Fibroblast of skin of left biceps (primary cell): Measurements from ENCODE around the gene CSGALNACT2.

Experiments used
- DNase-seq, 2 experiments: peaks; one replicate each; pipeline ENCODE4 v3.0.0-alpha.2; 2013; ENCODE audit warnings: low read depth in 2 of 2

Gene CSGALNACT2

GRCh38 chr10:43202224-43202656 lies 64.0 kb downstream of the CSGALNACT2 start:
- DNase-seq = no peak

- no peak for DNase-seq
Measured at GRCh38 chr10:43202657-43203447, 64.6 kb downstream of the CSGALNACT2 start.

- no peak for DNase-seq
Measured at GRCh38 chr10:43203448-43204041, 65.3 kb downstream of the CSGALNACT2 start.

DNA sequence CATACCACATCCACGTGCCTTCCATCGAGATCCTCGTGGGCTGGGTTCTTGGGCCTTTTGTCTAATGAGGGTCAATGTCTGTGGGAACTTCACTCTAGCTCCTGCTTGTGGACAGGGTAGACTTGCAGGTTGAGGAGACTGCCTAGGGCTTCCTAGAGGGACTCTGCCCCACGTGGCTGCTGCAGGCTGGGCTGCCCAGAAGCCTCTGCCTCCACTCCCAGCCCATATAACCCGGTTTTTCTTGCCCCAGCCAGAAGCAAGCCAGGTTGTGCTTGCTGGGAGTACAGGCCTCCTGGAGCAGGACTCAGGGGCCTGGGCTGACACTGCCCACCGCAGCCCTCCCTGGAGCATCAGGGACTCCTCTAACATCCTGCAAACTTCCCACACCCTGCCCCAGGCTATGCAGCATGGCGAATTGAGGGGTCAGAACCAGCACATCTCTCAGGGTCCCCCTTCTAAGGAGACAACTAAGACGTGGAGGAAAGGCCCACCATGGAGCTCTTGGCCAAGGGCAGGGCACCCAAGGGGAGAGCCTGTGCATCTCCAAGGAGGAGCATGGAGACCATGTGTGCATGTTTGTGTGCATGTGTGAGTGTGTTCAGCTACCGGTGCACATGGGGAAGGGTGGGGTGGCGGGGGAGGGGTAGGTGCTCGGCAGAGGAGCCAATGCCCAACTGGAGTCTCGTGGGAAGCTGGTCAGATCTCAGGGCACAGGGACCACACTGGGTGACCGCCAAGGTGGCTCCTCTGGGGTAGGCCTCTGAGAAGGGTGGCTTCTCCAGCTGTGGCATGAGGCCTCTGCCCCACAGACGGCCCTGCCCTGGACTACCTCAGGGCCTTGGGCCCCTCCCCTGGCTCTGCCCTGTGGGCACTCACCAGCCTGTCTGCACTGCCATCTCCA lies 66.0 kb downstream of the CSGALNACT2 start:
- no peak for DNase-seq

DNA sequence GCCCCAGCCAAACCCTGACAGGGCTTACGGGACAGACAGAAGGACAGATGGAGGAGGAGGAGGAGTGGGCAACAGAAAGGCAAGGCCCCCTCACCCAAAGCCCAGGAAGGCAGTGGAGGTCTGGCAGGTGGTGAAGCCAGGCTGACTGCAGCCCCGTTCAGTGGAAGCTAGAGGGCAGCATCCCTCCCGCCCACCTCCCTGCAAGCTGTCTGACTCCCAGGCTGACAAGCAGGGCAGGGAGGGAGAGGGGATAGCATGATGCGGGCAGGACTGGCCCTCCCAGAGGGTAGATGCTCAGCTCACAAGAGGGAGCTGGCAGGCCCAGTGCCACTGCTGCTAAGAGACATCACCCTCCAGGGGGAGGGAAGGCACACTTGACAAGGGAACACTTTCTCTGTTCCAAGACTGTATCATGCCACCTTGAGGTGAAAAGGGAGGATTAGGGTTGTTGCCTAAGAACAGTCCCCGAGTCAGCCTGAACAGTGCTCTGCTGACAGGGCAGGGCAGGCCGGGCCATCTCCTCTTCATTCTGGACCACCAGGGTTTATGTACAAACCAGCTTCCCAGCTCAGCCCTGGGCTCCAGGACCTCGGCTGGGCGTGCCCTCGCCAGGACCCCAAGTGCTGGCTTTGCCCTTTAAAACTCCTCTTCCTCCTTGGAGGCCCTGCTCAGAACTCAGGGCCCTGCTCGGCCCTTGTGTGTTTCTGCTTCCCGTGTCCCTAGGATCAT lies 66.9 kb downstream of the CSGALNACT2 start:
- DNase-seq = no peak

DNA sequence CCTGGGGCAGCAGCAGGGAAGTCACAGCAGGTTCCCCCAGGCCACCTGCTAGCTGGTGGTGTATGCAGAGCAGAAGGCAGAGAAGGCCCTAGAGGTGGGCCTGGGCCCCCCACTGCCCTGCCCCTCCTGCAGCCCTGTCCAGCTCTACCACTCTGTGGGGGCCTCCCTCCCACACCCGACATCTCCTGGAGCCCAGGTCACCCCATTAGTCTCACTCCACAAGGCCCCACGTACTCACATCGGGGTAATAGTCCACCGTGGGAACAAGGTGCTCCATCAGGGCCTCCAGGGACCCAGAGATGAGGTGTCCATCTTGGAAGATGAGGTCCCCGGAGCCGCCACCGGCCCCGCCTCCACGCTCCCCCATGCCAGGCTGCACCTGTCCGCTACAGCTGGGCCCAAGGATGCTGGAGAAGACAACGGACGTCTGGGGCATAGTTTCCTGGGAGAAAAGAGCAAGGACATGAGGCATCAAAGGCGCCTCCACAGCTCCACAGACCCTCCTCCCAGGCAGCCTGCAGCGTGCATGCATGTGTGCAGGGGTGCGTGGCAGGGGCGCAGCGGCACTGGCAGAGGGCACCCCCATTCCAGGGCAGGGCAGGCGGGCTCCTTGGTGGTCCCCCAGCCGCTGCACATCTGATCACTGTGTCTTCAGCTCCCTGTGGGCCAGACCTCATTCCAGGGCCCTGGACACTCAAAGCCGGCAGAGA lies 67.6 kb downstream of the CSGALNACT2 start:
- no peak for DNase-seq

- DNase-seq = no peak
Measured at GRCh38 chr10:43206391-43207235, 68.4 kb downstream of the CSGALNACT2 start.

- DNase-seq = no peak
Measured at GRCh38 chr10:43208147-43209073, 70.2 kb downstream of the CSGALNACT2 start.

DNA sequence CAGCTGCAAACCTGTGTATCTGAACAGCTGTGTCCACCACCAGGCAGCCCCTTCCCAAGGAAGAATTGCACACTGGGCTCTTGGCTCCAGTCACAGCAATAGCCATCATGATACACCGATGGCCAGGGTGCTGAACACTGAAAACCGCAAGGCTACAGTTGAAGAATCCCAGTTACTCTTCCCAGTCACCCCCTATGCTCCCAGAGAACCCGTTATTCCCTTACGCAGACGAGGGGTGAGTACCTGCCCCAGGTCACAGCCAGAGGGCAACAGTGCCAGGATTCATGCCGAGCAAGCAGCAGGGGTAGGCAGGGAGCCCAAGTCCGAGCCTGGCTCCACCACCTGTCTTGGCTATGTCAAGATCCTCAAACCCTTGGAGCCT lies 70.8 kb downstream of the CSGALNACT2 start:
- DNase-seq = no peak

DNA sequence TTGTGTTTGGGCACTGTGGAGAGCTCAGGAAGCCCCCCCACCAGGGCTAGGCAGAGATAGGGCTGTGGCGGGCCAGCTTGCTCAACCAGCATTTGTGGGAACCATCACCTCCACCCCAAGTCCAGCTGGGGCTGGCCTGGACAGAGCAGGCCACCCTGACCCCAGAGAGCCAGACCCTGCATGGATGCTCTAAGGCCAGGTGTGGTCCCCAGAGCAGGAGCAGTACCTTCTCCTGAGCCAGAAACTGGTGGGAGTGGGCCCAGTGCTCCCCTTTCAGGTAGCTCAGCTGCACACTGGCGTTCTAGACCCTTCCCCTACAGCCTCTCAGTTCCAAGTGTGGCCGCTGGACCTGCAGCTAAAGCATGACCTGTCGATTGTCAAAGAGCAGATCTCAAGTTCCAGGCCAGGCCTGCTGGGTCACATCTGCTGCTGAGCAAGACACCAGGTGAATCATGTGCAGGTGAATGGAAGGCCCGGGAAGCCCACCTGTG lies 71.5 kb downstream of the CSGALNACT2 start:
- DNase-seq = no peak

GRCh38 chr10:43210556-43210955 lies 72.3 kb downstream of the CSGALNACT2 start:
- no peak for DNase-seq

- DNase-seq = no peak
Measured at GRCh38 chr10:43211030-43211429, 72.8 kb downstream of the CSGALNACT2 start.

DNA sequence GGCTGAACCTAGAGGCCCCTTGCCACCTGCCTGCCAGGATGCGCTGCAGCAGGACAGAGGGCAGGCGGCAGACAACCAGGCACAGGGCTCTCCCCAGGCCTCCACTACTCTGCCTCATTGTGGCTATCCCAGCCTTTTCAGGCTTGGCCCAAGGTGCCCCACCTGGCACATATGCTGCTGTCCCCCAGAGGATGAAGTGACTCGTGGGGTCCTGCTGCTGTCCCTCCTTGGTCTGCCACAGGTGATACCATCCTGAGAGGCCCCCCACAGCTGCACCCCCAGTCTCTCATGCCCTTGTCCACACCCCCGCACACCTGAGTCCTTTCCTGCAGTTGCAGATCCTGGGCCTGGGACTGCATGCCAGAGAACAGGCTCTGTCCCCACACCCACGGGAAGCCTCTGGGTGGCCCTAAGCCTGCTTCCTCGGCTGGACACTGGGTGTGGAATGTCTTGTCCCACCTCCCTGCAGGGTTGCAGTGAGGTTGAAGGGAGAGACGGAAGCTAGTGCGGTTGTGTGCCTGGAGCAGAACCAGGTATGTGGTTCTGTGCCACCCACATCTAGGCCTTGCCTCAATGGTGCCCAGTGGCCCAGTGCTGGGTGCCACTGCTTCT lies 73.3 kb downstream of the CSGALNACT2 start:
- no peak for DNase-seq

DNA sequence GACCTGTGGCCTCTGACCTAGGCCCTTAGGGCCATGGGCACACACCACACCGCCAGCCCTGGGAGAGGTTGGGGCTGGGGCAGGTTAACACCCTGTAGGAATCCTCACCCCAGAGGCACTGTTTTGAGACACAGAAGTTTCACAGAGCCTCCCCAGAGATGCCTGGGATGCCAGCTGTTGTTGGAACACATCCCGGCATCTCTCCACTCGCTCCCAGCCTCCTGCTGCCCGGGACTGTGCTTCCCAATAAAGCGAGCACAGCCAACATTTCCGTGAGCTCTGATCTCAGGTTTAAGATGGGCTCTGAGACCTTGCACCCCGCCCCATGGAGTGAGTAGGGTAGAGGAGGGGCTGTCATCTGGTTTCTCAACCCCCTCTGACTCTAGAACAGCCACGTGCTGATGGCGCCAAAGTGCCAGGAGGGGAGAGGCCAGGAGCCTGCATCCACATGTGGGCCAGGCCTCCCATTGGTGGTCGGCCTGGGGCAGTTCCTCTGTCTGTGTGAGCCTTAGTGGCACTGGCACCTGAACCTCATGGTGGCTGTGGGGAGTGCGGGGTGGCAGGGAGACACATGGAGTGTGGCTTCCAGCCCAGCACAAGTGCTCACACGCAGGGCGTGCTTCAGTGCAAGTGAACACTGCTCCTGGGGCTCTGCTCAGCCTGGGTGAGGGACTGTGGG lies 73.9 kb downstream of the CSGALNACT2 start:
- no peak for DNase-seq

GRCh38 chr10:43214071-43214955 lies 76.1 kb downstream of the CSGALNACT2 start:
- no peak for DNase-seq

DNA sequence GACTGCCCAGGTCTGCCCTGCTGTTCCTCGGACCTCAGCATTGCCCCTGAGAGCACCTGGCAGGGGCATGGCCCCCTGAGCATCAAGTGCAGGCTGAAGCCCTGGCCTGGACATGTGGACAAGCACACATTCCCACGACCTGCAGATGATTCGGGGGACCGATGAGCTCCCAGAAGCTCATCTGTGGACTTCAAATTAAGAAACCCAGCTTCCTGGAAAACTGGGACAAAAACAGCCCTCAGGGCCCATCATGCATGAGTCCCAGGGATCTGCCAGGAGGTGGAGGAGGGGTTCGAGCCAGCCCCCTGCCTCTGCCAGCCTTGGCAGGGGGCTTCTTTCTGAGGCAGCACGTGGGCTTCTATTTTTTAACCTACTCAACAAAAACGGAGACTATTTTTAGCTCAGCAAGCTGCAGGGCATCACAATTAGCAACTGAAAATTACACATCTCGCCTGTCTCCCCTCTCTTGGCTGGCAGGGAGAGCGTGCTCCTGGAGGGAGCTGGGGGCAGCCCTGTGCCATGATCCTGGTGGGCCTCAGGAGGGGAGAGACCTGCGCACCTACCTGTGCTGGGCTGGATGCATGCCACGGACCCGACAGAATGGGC lies 76.8 kb downstream of the CSGALNACT2 start:
- DNase-seq = no peak
